K562 (cell line): ENCODE measurements around the gene SYT10.

Experiments used
- NCOA6 ChIP-seq: fragments of 450-650 bp; IDR thresholded peaks from 2 replicates; pipeline ENCODE4 v1.6.1; 2017; ENCODE audit warnings: mild to moderate bottlenecking
- POLR2A ChIP-seq: fragments of 450-650 bp; conservative IDR thresholded peaks from 2 replicates; pipeline ENCODE4 v1.6.1; 2016
- POLR2G ChIP-seq: fragments of 200-400 bp; formaldehyde crosslinking; IDR thresholded peaks from 2 replicates; pipeline ENCODE4 v1.6.1; 2017; ENCODE audit warnings: low read depth, mild to moderate bottlenecking, antibody characterized with exemption, low read length, moderate library complexity
- RAD21 ChIP-seq, 2 experiments: fragments of 250-450 bp in 1 of 2; fragments of 450-650 bp in 1 of 2; sonication (Bioruptor Pico) in 1 of 2; formaldehyde crosslinking in 1 of 2; IDR thresholded peaks in 1 of 2; conservative IDR thresholded peaks in 1 of 2; 2 replicates each; pipeline versions ENCODE4 v1.4.0 to v1.8.0; 2020 to 2022; ENCODE audit warnings: mild to moderate bottlenecking in 2 of 2, moderate library complexity in 1 of 2
- TF ChIP-seq, protein P1 (sequence below), 3 experiments: IDR thresholded peaks in 2 of 3; conservative IDR thresholded peaks in 1 of 3; 2 replicates each; pipeline ENCODE4 v1.5.1; 2011 to 2012; ENCODE audit warnings: low read length in 3 of 3, mild to moderate bottlenecking in 3 of 3, control low read depth in 2 of 3, improper control_type of control experiment in 1 of 3, inconsistent platforms in 1 of 3, low read depth in 1 of 3, mixed read lengths in 1 of 3, moderate library complexity in 1 of 3; ENCODE audit not compliant: insufficient read depth in 2 of 3

DNA sequence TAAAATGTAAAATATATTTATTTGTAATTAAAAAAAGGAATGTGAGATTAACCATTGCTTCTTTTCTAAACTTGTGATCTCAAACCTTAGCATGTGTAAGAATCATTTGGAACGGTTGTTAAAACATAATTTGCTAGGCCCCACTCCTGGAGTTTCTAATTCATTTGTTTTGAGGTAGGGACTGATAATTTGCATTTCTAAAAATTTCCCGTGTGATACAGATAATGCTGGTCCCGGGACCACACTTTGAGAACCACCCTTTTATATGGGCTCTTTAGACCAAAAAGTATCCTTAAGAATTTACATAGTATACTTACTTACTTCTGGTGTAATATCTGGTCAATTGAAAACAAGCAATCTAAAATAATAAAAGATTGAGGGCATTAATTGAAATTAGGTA lies 10.9 kb upstream of the SYT10 start:
- TF ChIP-seq POLR2A (no peak), RAD21 (CRISPR knock-in tag; conservative IDR thresholded peaks at IDR 0.05 in 1 of 2, IDR thresholded peaks at IDR 0.05 in 1 of 2) (no peak), POLR2G (no peak), NCOA6 (no peak)
- TF ChIP-seq, protein P1, sequence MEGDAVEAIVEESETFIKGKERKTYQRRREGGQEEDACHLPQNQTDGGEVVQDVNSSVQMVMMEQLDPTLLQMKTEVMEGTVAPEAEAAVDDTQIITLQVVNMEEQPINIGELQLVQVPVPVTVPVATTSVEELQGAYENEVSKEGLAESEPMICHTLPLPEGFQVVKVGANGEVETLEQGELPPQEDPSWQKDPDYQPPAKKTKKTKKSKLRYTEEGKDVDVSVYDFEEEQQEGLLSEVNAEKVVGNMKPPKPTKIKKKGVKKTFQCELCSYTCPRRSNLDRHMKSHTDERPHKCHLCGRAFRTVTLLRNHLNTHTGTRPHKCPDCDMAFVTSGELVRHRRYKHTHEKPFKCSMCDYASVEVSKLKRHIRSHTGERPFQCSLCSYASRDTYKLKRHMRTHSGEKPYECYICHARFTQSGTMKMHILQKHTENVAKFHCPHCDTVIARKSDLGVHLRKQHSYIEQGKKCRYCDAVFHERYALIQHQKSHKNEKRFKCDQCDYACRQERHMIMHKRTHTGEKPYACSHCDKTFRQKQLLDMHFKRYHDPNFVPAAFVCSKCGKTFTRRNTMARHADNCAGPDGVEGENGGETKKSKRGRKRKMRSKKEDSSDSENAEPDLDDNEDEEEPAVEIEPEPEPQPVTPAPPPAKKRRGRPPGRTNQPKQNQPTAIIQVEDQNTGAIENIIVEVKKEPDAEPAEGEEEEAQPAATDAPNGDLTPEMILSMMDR (IDR thresholded peaks at IDR 0.05 in 2 of 3, conservative IDR thresholded peaks at IDR 0.05 in 1 of 3; ENCODE audit: insufficient read depth in 2 of 3, low read depth in 1 of 3, low read length in 3 of 3), result no peak
